Spleen (tissue), 11 donors: ENCODE measurements around the gene MACROD2. TPM values are rescaled to one million over a fixed set of nuclear protein-coding genes. Genes with fewer than 3 reads are reported as not detected.

ENCODE experiments used
- DNase-seq: peaks from one replicate; pipeline ENCODE4 v3.0.0-alpha.2; 2020
- H3K27ac ChIP-seq, 8 donors: fragments of 200-600 bp; sonication (generic) in 7 of 8; 1 replicate in 4 of 8; 2 replicates in 4 of 8; pipeline versions ENCODE4 v1.5.0 to v1.8.0; 2016 to 2021; ENCODE audit warnings: inconsistent platforms in 4 of 8, mild to moderate bottlenecking in 4 of 8, moderate library complexity in 1 of 8
- H3K27me3 ChIP-seq, 7 donors: fragments of 200-600 bp; sonication (generic) in 6 of 7; replicated peaks in 1 of 7; 1 replicate in 4 of 7; 2 replicates in 3 of 7; pipeline versions ENCODE4 v1.5.0 to v1.8.0; 2016 to 2021; ENCODE audit warnings: inconsistent platforms in 3 of 7, mild to moderate bottlenecking in 1 of 7
- H3K36me3 ChIP-seq, 6 donors: fragments of 200-600 bp; sonication (generic) in 5 of 6; 1 replicate in 4 of 6; 2 replicates in 2 of 6; pipeline versions ENCODE4 v1.5.0 to v1.8.0; 2016 to 2021; ENCODE audit warnings: inconsistent platforms in 2 of 6
- H3K4me1 ChIP-seq, 6 donors: fragments of 200-600 bp; sonication (generic) in 5 of 6; 1 replicate in 3 of 6; 2 replicates in 3 of 6; pipeline versions ENCODE4 v1.5.0 to v1.8.0; 2016 to 2021; ENCODE audit warnings: inconsistent platforms in 3 of 6
- H3K4me3 ChIP-seq, 8 donors: fragments of 200-600 bp; sonication (generic) in 7 of 8; 1 replicate in 4 of 8; 2 replicates in 4 of 8; pipeline versions ENCODE4 v1.5.0 to v1.8.0; 2016 to 2021; ENCODE audit warnings: inconsistent platforms in 4 of 8, mild to moderate bottlenecking in 4 of 8, moderate library complexity in 2 of 8
- H3K9me3 ChIP-seq, 8 donors: fragments of 200-600 bp; sonication (generic) in 7 of 8; 1 replicate in 4 of 8; 2 replicates in 4 of 8; pipeline versions ENCODE4 v1.5.0 to v1.8.0; 2016 to 2021; ENCODE audit warnings: inconsistent platforms in 4 of 8
- CTCF ChIP-seq, 11 experiments: fragments of 200-600 bp in 7 of 11; fragments of 450-650 bp in 4 of 11; sonication (generic) in 4 of 11; IDR thresholded peaks in 8 of 11; conservative IDR thresholded peaks in 3 of 11; 1 replicate in 7 of 11; 2 replicates in 4 of 11; pipeline versions ENCODE4 v1.4.0 to v1.8.0; 2016 to 2021; ENCODE audit warnings: antibody characterized with exemption in 11 of 11, inconsistent platforms in 4 of 11, mild to moderate bottlenecking in 1 of 11
- POLR2A ChIP-seq, 3 donors: fragments of 450-650 bp; IDR thresholded peaks; one replicate each; pipeline ENCODE4 v1.5.1; 2017; ENCODE audit warnings: antibody characterized with exemption in 3 of 3, mild to moderate bottlenecking in 1 of 3
- POLR2AphosphoS5 ChIP-seq, 3 donors: sonication (generic); formaldehyde crosslinking; IDR thresholded peaks; one replicate each; pipeline ENCODE4 v1.5.1; 2017; ENCODE audit warnings: antibody characterized with exemption in 3 of 3
- WGBS, 5 donors: extraction: QIAGEN DNeasy Blood & Tissue Kit in 3 of 5; methylation state at CpG; one replicate each; pipeline versions ENCODE4 v1.1.5 to v1.1.7; 2013 to 2018; 5-methylcytosine and 5-hydroxymethylcytosine counted together
- intact Hi-C: fragments of 100-400 bp; cut with DNase I; formaldehyde crosslinking; loops from one replicate; pipeline ENCODE4 v1.15.0; 2023; ENCODE audit warnings: low total_unique reads
- polyA plus RNA-seq, 3 donors: library from polyadenylated mRNA; stranded (reverse); fragments of 200-250 nt; gene quantifications; one replicate each; pipeline ENCODE4 v1.2.1, GENCODE V29; 2013
- total RNA-seq, 7 donors: library from RNA; depleted of rRNA in 3 of 7; stranded (reverse); fragments of >200 nt in 3 of 7; fragmentation: NEBNext Ultra II Directional in 4 of 7; extraction: Animal tissue kit (Norgen Biotek cat#: 25700) in 4 of 7; gene quantifications; one replicate each; pipeline versions ENCODE4 v1.1.0 to v1.2.1, GENCODE V29; 2016 to 2021
- donor health status: healthy with polysubstance abuse.
- donor health status: DM: no; HTN: no; CAD: no; lungs with moderate emphysema.
- donor health status: DM: no; HTN: no; CAD: no.
- donor health status: Bipolar disorder and iron deficiency.
- donor health status: healthy.
- donor health status: DM: no; HTN: no; CAD: no.
- donor health status: DM: yes; HTN: yes; CAD: no.

Gene MACROD2
- total and polyA plus RNA-seq, 10 donors: 1.5 to 4.7 (median 3.4) TPM

- intact Hi-C loops: no loop called here
- H3K9me3 ChIP-seq: no peaks in the 10 kb centered on the region
- DNase-seq: no peak
- no peak overlapping the region for H3K4me3 ChIP-seq
- H3K36me3 ChIP-seq: no peaks in the 10 kb centered on the region
- 57 to 79% (median 61%) methylated on average over 2 of the region's 2 CpGs for WGBS, 5 donors
- no peaks in the 10 kb centered on the region for H3K4me1 ChIP-seq
- no peak for TF ChIP-seq POLR2AphosphoS5 (IDR thresholded peaks at IDR 0.05)
- no peak for TF ChIP-seq CTCF (IDR thresholded peaks at IDR 0.05 in 8 of 11, conservative IDR thresholded peaks at IDR 0.05 in 3 of 11)
- no peak for TF ChIP-seq POLR2A (IDR thresholded peaks at IDR 0.05)
- H3K27me3 ChIP-seq: no peaks in the 10 kb centered on the region
- no peak overlapping the region for H3K27ac ChIP-seq
These were observed 1340.7 kb downstream of the MACROD2 start for GRCh38 chr20:15336011-15336410.

DNA sequence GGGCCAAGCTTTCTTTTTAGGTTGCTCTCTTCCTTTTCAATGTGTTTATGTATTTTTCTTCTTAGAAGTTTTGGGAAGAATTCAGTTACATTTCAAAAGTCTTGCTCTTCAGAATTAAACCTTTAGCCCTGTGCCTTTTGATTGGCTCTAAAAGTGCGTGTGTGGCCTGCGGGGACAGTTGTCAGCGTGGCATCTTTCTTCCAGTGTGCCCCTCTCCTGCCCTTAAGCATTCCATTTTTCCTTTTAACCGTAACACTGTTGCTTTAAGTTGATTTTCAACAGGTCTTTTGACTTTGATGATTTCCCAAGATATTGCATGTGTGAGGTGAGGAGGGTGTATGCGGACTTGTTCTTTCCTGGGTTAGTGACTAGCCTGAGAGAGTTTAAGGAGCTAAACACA lies 1341.2 kb downstream of the MACROD2 start:
- H3K9me3 ChIP-seq: no peaks in the 10 kb centered on the region
- no peak overlapping the region for H3K27ac ChIP-seq
- no peaks in the 10 kb centered on the region for H3K4me1 ChIP-seq
- TF ChIP-seq CTCF (IDR thresholded peaks at IDR 0.05 in 8 of 11, conservative IDR thresholded peaks at IDR 0.05 in 3 of 11) (no peak), POLR2A (IDR thresholded peaks at IDR 0.05) (no peak), POLR2AphosphoS5 (IDR thresholded peaks at IDR 0.05) (no peak)
- no peaks in the 10 kb centered on the region for H3K27me3 ChIP-seq
- 87 to 97% (median 94%) methylated on average over 5 of the region's 5 CpGs for WGBS, 5 donors
- H3K36me3 ChIP-seq: no peaks in the 10 kb centered on the region
- intact Hi-C loops: no loop called here
- no peak for DNase-seq
- no peak overlapping the region for H3K4me3 ChIP-seq

DNA sequence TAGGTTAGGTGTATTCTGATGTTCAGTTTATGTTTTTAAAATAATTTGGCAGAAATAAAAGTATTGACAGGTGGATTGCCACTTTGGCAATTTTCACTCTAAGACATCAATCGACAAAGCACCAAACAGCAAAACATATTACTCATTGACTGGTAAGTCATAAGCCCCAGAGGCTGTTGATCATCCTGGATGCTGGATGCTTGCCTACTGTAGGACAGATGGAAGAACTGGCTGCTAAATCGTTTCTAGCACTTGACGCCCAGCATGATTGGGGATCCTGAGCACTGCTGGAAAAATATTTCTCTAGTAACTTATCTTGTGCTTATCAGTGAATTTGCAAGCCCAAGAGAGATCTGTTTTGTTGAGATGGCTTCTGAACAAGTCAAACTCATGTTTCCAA lies 1343.9 kb downstream of the MACROD2 start:
- no peaks in the 10 kb centered on the region for H3K4me1 ChIP-seq
- H3K9me3 ChIP-seq: no peaks in the 10 kb centered on the region
- no peaks in the 10 kb centered on the region for H3K36me3 ChIP-seq
- H3K4me3 ChIP-seq: no peak overlapping the region
- TF ChIP-seq POLR2AphosphoS5 (IDR thresholded peaks at IDR 0.05) (no peak), POLR2A (IDR thresholded peaks at IDR 0.05) (no peak), CTCF (IDR thresholded peaks at IDR 0.05 in 8 of 11, conservative IDR thresholded peaks at IDR 0.05 in 3 of 11) (no peak)
- intact Hi-C loops: no loop called here
- no peak for DNase-seq
- H3K27me3 ChIP-seq: no peaks in the 10 kb centered on the region
- WGBS, 5 donors: 87 to 93% (median 88%) methylated on average over 3 of the region's 3 CpGs
- H3K27ac ChIP-seq: no peak overlapping the region

DNA sequence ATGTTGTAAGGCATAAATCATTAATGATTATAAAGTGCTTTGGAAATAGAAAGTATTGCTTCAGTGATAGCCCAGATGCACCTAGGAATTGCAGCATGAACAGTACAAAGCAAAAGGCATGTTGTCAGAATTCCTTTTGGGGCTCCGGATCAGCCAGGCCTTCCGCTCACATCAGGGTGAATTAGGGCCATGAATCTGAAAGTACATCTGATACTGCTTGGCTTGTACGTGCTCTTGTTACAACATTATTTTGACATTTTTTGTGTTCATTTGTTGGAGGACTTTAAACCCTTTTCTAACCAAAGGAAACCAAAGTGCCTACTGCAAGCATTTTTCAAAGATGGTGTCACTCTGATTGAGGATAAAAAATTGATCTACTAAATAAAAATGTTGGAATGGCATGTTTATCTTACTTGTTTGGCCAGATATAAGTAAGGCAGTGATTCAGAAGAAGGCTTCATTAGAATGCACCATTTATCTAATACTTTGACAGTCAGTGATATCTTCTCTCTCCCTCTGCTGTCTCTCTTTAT lies 1347.7 kb downstream of the MACROD2 start:
- H3K36me3 ChIP-seq: no peaks in the 10 kb centered on the region
- peaks cover 0 to 2% (median 0%) of the 10 kb centered on the region in 8 donors for H3K9me3 ChIP-seq
- 81 to 91% (median 88%) methylated on average over 3 of the region's 3 CpGs for WGBS, 5 donors
- DNase-seq: no peak
- TF ChIP-seq POLR2A (IDR thresholded peaks at IDR 0.05) (no peak), POLR2AphosphoS5 (IDR thresholded peaks at IDR 0.05) (no peak), CTCF (IDR thresholded peaks at IDR 0.05 in 8 of 11, conservative IDR thresholded peaks at IDR 0.05 in 3 of 11) (no peak)
- H3K4me1 ChIP-seq: no peaks in the 10 kb centered on the region
- H3K27me3 ChIP-seq: no peaks in the 10 kb centered on the region
- H3K27ac ChIP-seq: no peak overlapping the region
- no peak overlapping the region for H3K4me3 ChIP-seq
- intact Hi-C loops: no loop called here
